A549 (cell line): ENCODE data around the gene ELFN1. TPM values are rescaled to one million over a fixed set of nuclear protein-coding genes. Genes with fewer than 3 reads are reported as not detected.
A peak's percentile ranks its signal among the peaks of the same experiment; 100 is the strongest.

Source experiments
- ATAC-seq, 2 experiments: fragments of 200-7000 bp in 1 of 2; fragments of >200 bp in 1 of 2; cut with Nextera tagmentation in 1 of 2; cut with Tn5 transposase in 1 of 2; 3 replicates each; pipeline versions ENCODE4 v1.8.0 to v1.9.1; 2018 to 2020; ENCODE audit warnings: mild to moderate bottlenecking in 1 of 2, moderate library complexity in 1 of 2
- CTCF ChIA-PET: fragments of 300-600 bp; sonication (Branson Sonifier 250); formaldehyde crosslinking; extraction: SDS; loops from one replicate; lab custom pipeline; 2021; ENCODE audit warnings: antibody characterized with exemption, inconsistent platforms; lab: Yijun Ruan, JAX
- POLR2A ChIA-PET: fragments of 350-600 bp; formaldehyde crosslinking; extraction: SDS; loops from one replicate; lab custom pipeline; 2021; ENCODE audit warnings: antibody characterized with exemption, inconsistent platforms; lab: Yijun Ruan, JAX
- DNase-seq, 2 experiments: peaks; one replicate each; pipeline versions ENCODE4 v3.0.0 to v3.0.0-alpha.2; 2011 to 2016; ENCODE audit warnings: low read depth in 1 of 2, low spot score in 1 of 2
- FAIRE-seq: peaks from 2 replicates; lab custom pipeline; 2011; peaks lifted over from hg19 to GRCh38; lab: Jason Lieb, UNC
- H3K27ac ChIP-seq, 2 experiments: fragments of >200 bp; sonication (Bioruptor Twin); formaldehyde crosslinking; 3 replicates each; pipeline ENCODE4 v1.5.1; 2016 to 2017
- H3K4me1 ChIP-seq: fragments of >200 bp; sonication (Bioruptor Twin); formaldehyde crosslinking; 3 replicates; pipeline ENCODE4 v1.6.1; 2016
- H3K4me2 ChIP-seq: fragments of >200 bp; sonication (Bioruptor Twin); formaldehyde crosslinking; 3 replicates; pipeline ENCODE4 v1.6.1; 2016
- H3K4me3 ChIP-seq: fragments of >200 bp; sonication (Bioruptor Twin); formaldehyde crosslinking; 3 replicates; pipeline ENCODE4 v1.5.1; 2016
- H3K9me3 ChIP-seq: fragments of >200 bp; sonication (Bioruptor Twin); formaldehyde crosslinking; 3 replicates; pipeline ENCODE4 v1.6.1; 2016
- CBX2 ChIP-seq: fragments of 200-600 bp; sonication (generic); IDR thresholded peaks from 2 replicates; pipeline ENCODE4 v1.6.1; 2016; ENCODE audit warnings: low read depth, mild to moderate bottlenecking, borderline replicate concordance
- FOSL2 ChIP-seq, 2 experiments: fragments of 450-650 bp in 1 of 2; fragments of >200 bp in 1 of 2; sonication (Bioruptor Twin) in 1 of 2; formaldehyde crosslinking; IDR thresholded peaks; 2 replicates each; pipeline versions ENCODE4 v1.5.0 to v1.6.1; 2016 to 2020; ENCODE audit warnings: mild to moderate bottlenecking in 1 of 2, moderate library complexity in 1 of 2
- MAFK ChIP-seq: fragments of 450-650 bp; IDR thresholded peaks from 2 replicates; pipeline ENCODE4 v1.6.1; 2014; ENCODE audit not compliant: partially characterized antibody
- POLR2AphosphoS2 ChIP-seq: conservative IDR thresholded peaks from 2 replicates; pipeline ENCODE4 v1.6.1; 2012; ENCODE audit warnings: low read length, improper control_type of control experiment, inconsistent platforms
- RAD21 ChIP-seq, 2 experiments: fragments of >200 bp in 1 of 2; sonication (Bioruptor Twin) in 1 of 2; formaldehyde crosslinking in 1 of 2; IDR thresholded peaks in 1 of 2; conservative IDR thresholded peaks in 1 of 2; 2 replicates in 1 of 2; 3 replicates in 1 of 2; pipeline ENCODE4 v1.6.1; 2012 to 2018; ENCODE audit warnings: inconsistent platforms in 1 of 2
- TP53 ChIP-seq: fragments of 250-450 bp; sonication (Bioruptor Pico); IDR thresholded peaks from 2 replicates; pipeline ENCODE4 v1.5.0; 2021; ENCODE audit warnings: mild to moderate bottlenecking, moderate library complexity
- WGBS: methylation state at CpG from one replicate; pipeline ENCODE4 v1.1.6; 2017; ENCODE audit errors: missing lambda C conversion rate; 5-methylcytosine and 5-hydroxymethylcytosine counted together
- polyA plus RNA-seq, 4 experiments: library from polyadenylated mRNA; depleted of rRNA in 3 of 4; stranded (reverse); fragments of >200 nt; fragmentation: RNase III in 1 of 4; extraction: RNeasy Plus Mini Kit Qiagen cat#74134 plus additional on column Dnase treatment in 1 of 4; gene quantifications; 2 replicates in 3 of 4; 3 replicates in 1 of 4; pipeline ENCODE4 v1.2.3, GENCODE V29; 2011 to 2017

Gene ELFN1
- polyA plus RNA-seq, 2 of the 4 experiments (the other 2 are of a cell fraction), result 0.08 to 0.10 TPM

- FAIRE-seq (no peak), DNase-seq (no peak), ATAC-seq (no peak)
- Histone ChIP-seq H3K4me1 (no peaks in the 10 kb centered on the region), H3K27ac (no peak overlapping the region), H3K9me3 (peaks cover 16% of the 10 kb centered on the region; the same call in 2 of the 3 replicates), H3K4me2 (no peak overlapping the region), H3K4me3 (no peak overlapping the region)
- ChIA-PET POLR2A (no interaction called here), CTCF (no interaction called here)
- no peak for TF ChIP-seq FOSL2 (IDR thresholded peaks at IDR 0.05)
- no peak for TF ChIP-seq FOSL2 (CRISPR knock-in tag; IDR thresholded peaks at IDR 0.05)
- TF ChIP-seq CBX2, result no peak
- TF ChIP-seq TP53, result no peak
- no peak for TF ChIP-seq MAFK
- WGBS, result 38% methylated on average over 9 of the region's 9 CpGs
Measured at GRCh38 chr7:1787241-1787640, 117.2 kb downstream of the ELFN1 start.

- H3K4me3 ChIP-seq, result no peak overlapping the region
- no peak for FAIRE-seq
- CTCF ChIA-PET, result no interaction called here
- TF ChIP-seq FOSL2 (IDR thresholded peaks at IDR 0.05) (no peak), FOSL2 (CRISPR knock-in tag; IDR thresholded peaks at IDR 0.05) (no peak), POLR2AphosphoS2 (no peak)
- TF ChIP-seq, all 56 proteins: peak for 0
- Histone ChIP-seq H3K4me2 (no peak overlapping the region), H3K9me3 (peaks cover 16% of the 10 kb centered on the region; the same call in 2 of the 3 replicates), H3K27ac (no peak overlapping the region), H3K4me1 (no peaks in the 10 kb centered on the region)
- WGBS, result 66% methylated on average over 18 of the region's 18 CpGs
- POLR2A ChIA-PET, result no interaction called here
- no peak for ATAC-seq
- no peak for DNase-seq
Measured at GRCh38 chr7:1787681-1788235, 117.7 kb downstream of the ELFN1 start.

- Histone ChIP-seq H3K9me3 (peaks cover 29% of the 10 kb centered on the region), H3K4me2 (no peak overlapping the region), H3K27ac (no peak overlapping the region), H3K4me1 (no peaks in the 10 kb centered on the region), H3K4me3 (no peak overlapping the region)
- CTCF ChIA-PET, result interaction anchor here (1.6 kb wide), 1 partner anchor 10 kb away, joined by 3 read pairs; no protein-coding TSS in a partner anchor
- FAIRE-seq (no peak), DNase-seq (no peak), ATAC-seq (no peak)
- POLR2A ChIA-PET, result no interaction called here
- 0% methylated on average over 1 of the region's 1 CpG for WGBS
- TF ChIP-seq RAD21 (conservative IDR thresholded peaks at IDR 0.05 in 1 of 2, IDR thresholded peaks at IDR 0.05 in 1 of 2) (peak in 1 of 2 experiments; percentile 36; a peak in 2 of 5 replicates), POLR2AphosphoS2 (no peak)
Measured at GRCh38 chr7:1794888-1795542, 124.9 kb downstream of the ELFN1 start.

Other genes starting within 250 kb of the ELFN1 start
- gene MICALL2, start 210.8 kb upstream of the ELFN1 start, polyA plus RNA-seq (2011; rRNA removed), result 6.1 and 7.8 TPM in 2 replicates
- 18.0 to 20.6 TPM (median 19.1 TPM) in 3 replicates for gene MICALL2, start 210.8 kb upstream of the ELFN1 start, polyA plus RNA-seq (2017; fragmentation: RNase III; extraction: RNeasy Plus Mini Kit Qiagen cat#74134 plus additional on column Dnase treatment)
- gene INTS1, start 165.9 kb upstream of the ELFN1 start, polyA plus RNA-seq (2011; rRNA removed), result 14.6 and 18.4 TPM in 2 replicates
- gene INTS1, start 165.9 kb upstream of the ELFN1 start, polyA plus RNA-seq (2017; fragmentation: RNase III; extraction: RNeasy Plus Mini Kit Qiagen cat#74134 plus additional on column Dnase treatment), result 48.0 to 48.7 TPM (median 48.1 TPM) in 3 replicates
- gene MAFK, start 139.6 kb upstream of the ELFN1 start, polyA plus RNA-seq (2011; rRNA removed), result 61.0 and 67.9 TPM in 2 replicates
- 93.1 to 106 TPM (median 101 TPM) in 3 replicates for gene MAFK, start 139.6 kb upstream of the ELFN1 start, polyA plus RNA-seq (2017; fragmentation: RNase III; extraction: RNeasy Plus Mini Kit Qiagen cat#74134 plus additional on column Dnase treatment)
- gene TMEM184A, start 114.1 kb upstream of the ELFN1 start, polyA plus RNA-seq (2011; rRNA removed), result 18.4 and 22.0 TPM in 2 replicates
- 14.3 to 16.1 TPM (median 15.8 TPM) in 3 replicates for gene TMEM184A, start 114.1 kb upstream of the ELFN1 start, polyA plus RNA-seq (2017; fragmentation: RNase III; extraction: RNeasy Plus Mini Kit Qiagen cat#74134 plus additional on column Dnase treatment)
- gene PSMG3, start 100.2 kb upstream of the ELFN1 start, polyA plus RNA-seq (2011; rRNA removed), result 83.9 and 89.3 TPM in 2 replicates
- gene PSMG3, start 100.2 kb upstream of the ELFN1 start, polyA plus RNA-seq (2017; fragmentation: RNase III; extraction: RNeasy Plus Mini Kit Qiagen cat#74134 plus additional on column Dnase treatment), result 75.9 to 81.0 TPM (median 78.3 TPM) in 3 replicates